ENCODE data around the gene FGF18. TPM values are rescaled to one million over a fixed set of nuclear protein-coding genes. Genes with fewer than 3 reads are reported as not detected.

Gene FGF18
- polyA plus RNA-seq, 1 experiment: 0.27 TPM

DNA sequence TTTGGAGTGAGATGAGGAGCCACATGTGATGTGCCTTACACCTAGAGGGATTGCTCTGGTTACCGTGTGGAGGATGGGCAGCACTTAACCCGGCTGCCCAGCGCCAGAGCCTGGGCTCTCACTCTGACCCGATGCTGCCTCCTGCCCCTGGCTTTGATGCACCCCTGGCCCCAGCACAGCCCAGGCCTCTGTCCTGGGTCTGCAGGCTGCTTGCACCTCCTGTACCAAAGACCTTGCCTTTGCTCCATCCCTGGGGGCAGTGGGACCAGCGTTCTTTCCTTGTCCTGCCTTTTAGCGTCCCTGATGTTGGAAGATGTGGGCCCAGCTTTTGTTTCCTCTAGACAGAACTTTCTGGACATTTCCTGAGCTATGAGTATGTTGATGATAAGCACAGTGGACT, 40.4 kb downstream of the FGF18 start:
- DNase-seq (ENCODE audit: low read depth, low spot score): no peak
- CTCF ChIA-PET: no interaction called here
- H3K27ac ChIP-seq (ENCODE audit: low read depth, low read length): no peak overlapping the region
- POLR2A ChIA-PET: no interaction called here
- no peaks in the 10 kb centered on the region; the same call in 1 of the 2 replicates for H3K9me3 ChIP-seq (ENCODE audit: control insufficient read depth, insufficient read depth, low read length)
- TF ChIP-seq, protein P1, sequence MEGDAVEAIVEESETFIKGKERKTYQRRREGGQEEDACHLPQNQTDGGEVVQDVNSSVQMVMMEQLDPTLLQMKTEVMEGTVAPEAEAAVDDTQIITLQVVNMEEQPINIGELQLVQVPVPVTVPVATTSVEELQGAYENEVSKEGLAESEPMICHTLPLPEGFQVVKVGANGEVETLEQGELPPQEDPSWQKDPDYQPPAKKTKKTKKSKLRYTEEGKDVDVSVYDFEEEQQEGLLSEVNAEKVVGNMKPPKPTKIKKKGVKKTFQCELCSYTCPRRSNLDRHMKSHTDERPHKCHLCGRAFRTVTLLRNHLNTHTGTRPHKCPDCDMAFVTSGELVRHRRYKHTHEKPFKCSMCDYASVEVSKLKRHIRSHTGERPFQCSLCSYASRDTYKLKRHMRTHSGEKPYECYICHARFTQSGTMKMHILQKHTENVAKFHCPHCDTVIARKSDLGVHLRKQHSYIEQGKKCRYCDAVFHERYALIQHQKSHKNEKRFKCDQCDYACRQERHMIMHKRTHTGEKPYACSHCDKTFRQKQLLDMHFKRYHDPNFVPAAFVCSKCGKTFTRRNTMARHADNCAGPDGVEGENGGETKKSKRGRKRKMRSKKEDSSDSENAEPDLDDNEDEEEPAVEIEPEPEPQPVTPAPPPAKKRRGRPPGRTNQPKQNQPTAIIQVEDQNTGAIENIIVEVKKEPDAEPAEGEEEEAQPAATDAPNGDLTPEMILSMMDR (IDR thresholded peaks at IDR 0.05; ENCODE audit: low read depth, low read length): no peak
- H3K4me3 ChIP-seq (ENCODE audit: low read depth, low read length): no peak overlapping the region
- H3K27me3 ChIP-seq (ENCODE audit: control insufficient read depth, insufficient read depth, low read length): peaks cover 13% of the 10 kb centered on the region

DNA sequence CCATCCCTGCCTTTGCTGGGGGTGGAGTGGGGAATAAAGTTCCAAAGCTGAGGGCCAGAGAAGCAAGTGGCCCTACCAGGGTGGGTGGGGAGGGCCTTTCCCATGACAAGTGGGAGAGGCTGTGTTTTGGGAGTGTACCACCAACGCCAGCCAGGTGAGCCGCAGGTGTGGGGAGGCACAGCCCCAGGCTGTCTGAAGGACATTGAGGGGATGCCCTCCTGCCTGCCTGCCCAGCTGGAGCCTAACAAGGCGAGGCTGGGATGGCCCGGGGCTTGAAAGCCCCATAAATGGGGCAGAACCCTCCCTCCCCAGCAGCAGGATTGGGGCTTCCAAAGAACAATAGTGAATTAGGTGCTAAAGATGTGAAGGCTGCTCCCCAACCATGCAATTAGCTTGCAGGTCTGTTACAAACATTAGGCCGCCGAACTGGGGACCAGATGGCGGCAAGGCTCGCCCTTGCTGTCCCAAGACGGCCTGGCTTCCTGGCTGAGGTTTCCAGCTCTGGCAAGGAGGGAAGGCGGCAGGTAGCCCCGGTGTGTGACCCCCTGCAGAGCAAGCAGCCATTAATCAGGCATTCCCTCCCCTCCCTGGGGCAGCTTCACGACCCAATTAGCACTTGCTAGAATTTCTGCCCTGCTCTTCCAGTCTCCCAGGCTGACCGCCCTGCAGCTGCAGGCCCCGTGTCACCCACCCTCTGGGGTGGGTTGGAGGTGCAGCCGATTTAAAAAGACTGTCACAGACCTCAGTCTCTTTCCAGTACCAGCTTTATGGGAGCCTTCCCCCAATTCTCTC, 42.9 kb downstream of the FGF18 start:
- peaks cover 16% of the 10 kb centered on the region for H3K27me3 ChIP-seq (ENCODE audit: control insufficient read depth, insufficient read depth, low read length)
- no peak for DNase-seq (ENCODE audit: low read depth, low spot score)
- no peaks in the 10 kb centered on the region; the same call in 1 of the 2 replicates for H3K9me3 ChIP-seq (ENCODE audit: control insufficient read depth, insufficient read depth, low read length)
- no peak overlapping the region for H3K4me3 ChIP-seq (ENCODE audit: low read depth, low read length)
- TF ChIP-seq, protein P1 (IDR thresholded peaks at IDR 0.05; ENCODE audit: low read depth, low read length): no peak
- POLR2A ChIA-PET: no interaction called here
- CTCF ChIA-PET: no interaction called here
- no peak overlapping the region for H3K27ac ChIP-seq (ENCODE audit: low read depth, low read length)

DNA sequence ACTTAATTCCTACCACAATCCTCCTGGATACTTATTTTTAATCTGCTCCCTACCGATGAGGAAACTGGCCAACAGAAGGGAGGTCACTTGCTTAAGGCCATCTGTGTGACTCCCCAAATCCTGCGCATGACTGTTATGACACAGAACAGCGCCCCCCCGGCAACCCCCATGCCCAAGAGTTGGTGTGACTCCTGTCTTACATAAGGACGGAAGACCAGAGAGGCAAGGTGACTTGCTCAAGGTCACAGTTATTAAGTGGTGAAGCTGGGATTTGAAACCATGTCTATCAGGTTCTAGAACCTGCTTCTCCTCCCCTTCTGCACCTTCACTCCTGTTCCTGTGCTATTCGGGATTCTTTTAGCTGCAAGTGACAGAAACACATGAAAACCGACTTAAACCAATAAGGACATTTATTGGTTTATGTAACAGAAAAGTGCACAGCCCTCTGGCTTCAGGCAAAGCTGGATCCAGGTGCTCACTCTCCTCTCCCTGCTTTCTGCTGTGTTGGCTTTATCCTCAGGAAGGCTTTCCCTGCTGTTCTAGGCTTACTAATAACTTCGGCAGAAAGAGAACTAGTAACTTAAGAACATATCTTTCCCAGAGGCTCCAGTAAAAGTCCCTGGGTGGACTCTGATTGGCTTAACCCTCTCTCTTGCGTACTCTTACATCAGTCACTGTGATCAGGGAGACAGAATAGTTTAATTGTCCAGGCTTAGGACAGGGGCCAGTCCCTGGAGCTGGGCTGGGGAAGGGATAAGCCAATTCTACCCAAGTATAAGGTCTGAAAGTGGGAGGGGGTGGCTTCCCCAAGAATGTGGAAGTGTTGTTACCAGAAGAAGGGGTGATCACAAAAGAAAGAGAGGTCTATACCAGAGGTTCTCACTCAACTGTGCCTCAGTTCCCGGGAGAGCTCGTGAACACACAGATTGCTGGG, 43.7 kb downstream of the FGF18 start:
- Histone ChIP-seq H3K27ac (ENCODE audit: low read depth, low read length) (no peak overlapping the region), H3K4me3 (ENCODE audit: low read depth, low read length) (no peak overlapping the region), H3K9me3 (ENCODE audit: control insufficient read depth, insufficient read depth, low read length) (no peaks in the 10 kb centered on the region; the same call in 1 of the 2 replicates), H3K27me3 (ENCODE audit: control insufficient read depth, insufficient read depth, low read length) (peaks cover 16% of the 10 kb centered on the region)
- CTCF ChIA-PET: interaction anchor here (1.6 kb wide), 1 partner anchor 21 kb away, joined by 4 read pairs; no protein-coding TSS in a partner anchor
- POLR2A ChIA-PET: no interaction called here
- TF ChIP-seq, protein P1 (IDR thresholded peaks at IDR 0.05; ENCODE audit: low read depth, low read length): no peak
- no peak for DNase-seq (ENCODE audit: low read depth, low spot score)

DNA sequence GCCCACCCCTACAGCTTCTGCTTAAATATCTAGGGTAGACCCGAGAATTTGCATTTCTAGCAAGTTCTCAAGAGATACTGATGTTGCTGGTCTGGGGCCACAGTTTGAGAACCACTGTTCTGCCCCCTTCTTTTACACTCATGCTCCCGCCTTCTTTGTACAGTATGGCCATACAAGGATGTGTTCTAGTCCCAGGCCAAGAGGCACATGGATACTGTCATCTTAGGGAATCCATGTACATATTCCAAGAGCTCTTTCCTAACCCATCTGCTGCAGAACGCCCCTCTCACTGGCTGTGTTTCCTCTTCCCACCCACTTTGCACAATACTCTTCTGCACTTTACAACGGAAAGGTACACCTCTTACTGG, 44.4 kb downstream of the FGF18 start:
- Histone ChIP-seq H3K27me3 (ENCODE audit: control insufficient read depth, insufficient read depth, low read length) (peaks cover 16% of the 10 kb centered on the region), H3K4me3 (ENCODE audit: low read depth, low read length) (no peak overlapping the region), H3K9me3 (ENCODE audit: control insufficient read depth, insufficient read depth, low read length) (no peaks in the 10 kb centered on the region; the same call in 1 of the 2 replicates), H3K27ac (ENCODE audit: low read depth, low read length) (no peak overlapping the region)
- POLR2A ChIA-PET: no interaction called here
- DNase-seq (ENCODE audit: low read depth, low spot score): no peak
- CTCF ChIA-PET: interaction anchor here (1.6 kb wide), 1 partner anchor 20 kb away, joined by 4 read pairs; no protein-coding TSS in a partner anchor
- TF ChIP-seq, protein P1 (IDR thresholded peaks at IDR 0.05; ENCODE audit: low read depth, low read length): no peak

All from AG04450 (cell line).